ENCODE measurements around the gene DENND4C. TPM values are rescaled to one million over a fixed set of nuclear protein-coding genes. Genes with fewer than 3 reads are reported as not detected.

Gene DENND4C
- total and polyA plus RNA-seq, 2 of the 4 experiments (the other 2 are of a cell fraction): 9.0 to 32.6 TPM

DNA sequence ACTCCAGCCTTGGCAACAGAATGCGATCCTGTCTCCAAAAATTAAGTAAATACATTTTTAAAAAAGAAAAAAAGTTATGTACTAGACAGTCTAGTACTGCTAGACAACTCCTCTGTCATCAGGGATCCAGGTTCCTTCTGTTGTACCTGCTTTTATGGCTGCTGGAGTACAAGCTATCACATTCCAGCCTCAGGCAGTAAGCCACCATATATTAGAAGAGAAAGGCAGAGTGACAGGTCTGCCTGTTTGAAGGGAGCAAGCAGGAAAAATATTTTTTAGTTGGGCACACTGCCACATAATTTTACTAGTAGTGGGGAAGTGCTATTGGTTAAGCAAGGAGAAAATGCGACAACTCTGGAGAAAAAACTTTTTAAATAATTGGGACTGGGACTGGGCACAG lies 138.6 kb downstream of the DENND4C start:
- BruUV-seq (replicated peaks): no TSS peak
- no peak overlapping the region for H4K91ac ChIP-seq (ENCODE audit: insufficient read depth, low read depth, low read length)
- no peak overlapping the region for H3K14ac ChIP-seq (replicated peaks; ENCODE audit: low read depth, low read length)
- H3K4ac ChIP-seq (ENCODE audit: low read depth, low read length): no peak overlapping the region
- no peak overlapping the region for H2BK20ac ChIP-seq (ENCODE audit: low read depth, low read length)
- no peaks in the 10 kb centered on the region for H3K27me3 ChIP-seq (ENCODE audit: control insufficient read depth, insufficient read depth, low read length)
- dilution Hi-C loops (cut with HindIII; ENCODE audit: low sequenced_read_pairs, unreplicated experiment): no loop called here
- H4K5ac ChIP-seq (ENCODE audit: low read depth, low read length): no peak overlapping the region
- no peak overlapping the region for H2AK5ac ChIP-seq (ENCODE audit: low read depth, low read length)
- peaks cover 9% of the 10 kb centered on the region for H3K36me3 ChIP-seq (ENCODE audit: control insufficient read depth, insufficient read depth, low read length)
- no peaks in the 10 kb centered on the region for H3K79me1 ChIP-seq (ENCODE audit: low read depth in 1 of 2, low read length in 2 of 2)
- H3K9ac ChIP-seq (ENCODE audit: low read depth, low read length): no peak overlapping the region
- intact Hi-C loops (cut with micrococcal nuclease): no loop called here
- no peak overlapping the region for H2BK5ac ChIP-seq (ENCODE audit: low read depth, low read length, poor library complexity, severe bottlenecking)
- no peak overlapping the region for H2AK9ac ChIP-seq (replicated peaks; ENCODE audit: low read depth, low read length, poor library complexity)
- TF ChIP-seq BHLHE40 (IDR thresholded peaks at IDR 0.05; ENCODE audit: low read depth, low read length): no peak
- TF ChIP-seq MXI1 (IDR thresholded peaks at IDR 0.05; ENCODE audit: borderline replicate concordance, low read depth, low read length): no peak
- TF ChIP-seq, protein P1, sequence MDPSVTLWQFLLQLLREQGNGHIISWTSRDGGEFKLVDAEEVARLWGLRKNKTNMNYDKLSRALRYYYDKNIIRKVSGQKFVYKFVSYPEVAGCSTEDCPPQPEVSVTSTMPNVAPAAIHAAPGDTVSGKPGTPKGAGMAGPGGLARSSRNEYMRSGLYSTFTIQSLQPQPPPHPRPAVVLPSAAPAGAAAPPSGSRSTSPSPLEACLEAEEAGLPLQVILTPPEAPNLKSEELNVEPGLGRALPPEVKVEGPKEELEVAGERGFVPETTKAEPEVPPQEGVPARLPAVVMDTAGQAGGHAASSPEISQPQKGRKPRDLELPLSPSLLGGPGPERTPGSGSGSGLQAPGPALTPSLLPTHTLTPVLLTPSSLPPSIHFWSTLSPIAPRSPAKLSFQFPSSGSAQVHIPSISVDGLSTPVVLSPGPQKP (IDR thresholded peaks at IDR 0.05; ENCODE audit: borderline replicate concordance, low read depth, low read length): no peak
- ChIA-PET POLR2A (ENCODE audit: unreplicated experiment) (no interaction called here), CTCF (no interaction called here)
- H3K18ac ChIP-seq (ENCODE audit: low read depth, low read length): no peak overlapping the region
- H3K4me2 ChIP-seq (ENCODE audit: low read depth, low read length): no peak overlapping the region
- in situ Hi-C loops (cut with MboI; ENCODE audit: low sequenced_read_pairs): no loop called here
- no peak for DNase-seq
- H3K27ac ChIP-seq (ENCODE audit: insufficient read depth, low read length): no peak overlapping the region
- no peak for ATAC-seq (ENCODE audit: low read depth)
- H2BK15ac ChIP-seq (ENCODE audit: low read depth, low read length): no peak overlapping the region
- no peak overlapping the region for H3K56ac ChIP-seq (ENCODE audit: extremely low read depth, insufficient read depth, low read length)
- no peaks in the 10 kb centered on the region for H3K9me3 ChIP-seq (ENCODE audit: control insufficient read depth, insufficient read depth, low read length)
- no peak overlapping the region for H3K23ac ChIP-seq (ENCODE audit: low read depth, low read length)
- H3K4me3 ChIP-seq (ENCODE audit: insufficient read depth, low read depth, low read length): no peak overlapping the region
- H4K8ac ChIP-seq (ENCODE audit: low read depth in 2 of 2, low read length in 2 of 2): no peak overlapping the region
- no peaks in the 10 kb centered on the region for H3K4me1 ChIP-seq (ENCODE audit: control insufficient read depth, insufficient read depth, low read length)
- no peaks in the 10 kb centered on the region for H4K20me1 ChIP-seq (ENCODE audit: insufficient read depth, low read length)
- no peaks in the 10 kb centered on the region for H3K9me1 ChIP-seq (ENCODE audit: insufficient read depth, low read length)
- H2BK120ac ChIP-seq (ENCODE audit: low read depth, low read length): no peak overlapping the region
- no CpG with 5 or more reads among the region's 2 CpGs for WGBS, 2 experiments (ENCODE audit: extremely low coverage in 2 of 2, insufficient read length in 1 of 2)
- no peak overlapping the region for H2AFZ ChIP-seq (replicated peaks; ENCODE audit: low read length, poor library complexity)

Measured in IMR-90 (cell line).